ENCODE results near the gene MARCKS.

The MARCKS gene

GRCh38 chr6:113854531-113855499 lies 2.3 kb upstream of the MARCKS start:
- DNase-seq, result no peak

- DNase-seq, result no peak
Measured at GRCh38 chr6:113855500-113856374, 1.4 kb upstream of the MARCKS start.

GRCh38 chr6:113856375-113856624 lies 845 bp upstream of the MARCKS start:
- no peak for DNase-seq

GRCh38 chr6:113857556-113858479 lies 673 bp downstream of the MARCKS start:
- no peak for DNase-seq

- peak; percentile 74 for DNase-seq
Measured at GRCh38 chr6:113858480-113859348, 1.6 kb downstream of the MARCKS start.

GRCh38 chr6:113859349-113860180 lies 2.4 kb downstream of the MARCKS start:
- no peak for DNase-seq

GRCh38 chr6:113860181-113860955 lies 3.2 kb downstream of the MARCKS start:
- no peak for DNase-seq

GRCh38 chr6:113862112-113862511 lies 5.0 kb downstream of the MARCKS start:
- no peak for DNase-seq

- no peak for DNase-seq
Measured at GRCh38 chr6:113870917-113871316, 13.8 kb downstream of the MARCKS start.

- DNase-seq, result no peak
Measured at GRCh38 chr6:113871975-113872374, 14.8 kb downstream of the MARCKS start.

GRCh38 chr6:113873043-113873667 lies 16.0 kb downstream of the MARCKS start:
- DNase-seq, result no peak

GRCh38 chr6:113875470-113875869 lies 18.3 kb downstream of the MARCKS start:
- DNase-seq, result no peak

- DNase-seq, result no peak
Measured at GRCh38 chr6:113876695-113877094, 19.6 kb downstream of the MARCKS start.

- no peak for DNase-seq
Measured at GRCh38 chr6:113879186-113880096, 22.3 kb downstream of the MARCKS start.

- no peak for DNase-seq
Measured at GRCh38 chr6:113881478-113881980, 24.4 kb downstream of the MARCKS start.

- no peak for DNase-seq
Measured at GRCh38 chr6:113882336-113883022, 25.3 kb downstream of the MARCKS start.

- no peak for DNase-seq
Measured at GRCh38 chr6:113884011-113884410, 26.9 kb downstream of the MARCKS start.

GRCh38 chr6:113886512-113886911 lies 29.4 kb downstream of the MARCKS start:
- DNase-seq, result no peak

All from stimulated activated CD4-positive, alpha-beta T cell treated with anti-CD3 and anti-CD28 coated beads, Interleukin-12 subunit alpha, Interleukin-12 subunit beta, amount 100 ng/mL, for 4 hours (primary cell).